ENCODE data around the gene HMGN4.

Gene HMGN4

GRCh38 chr6:26552205-26552604 lies 14.0 kb downstream of the HMGN4 start:
- DNase-seq (ENCODE audit: low spot score): no peak

GRCh38 chr6:26552640-26553188 lies 14.5 kb downstream of the HMGN4 start:
- no peak for DNase-seq (ENCODE audit: low spot score)

- DNase-seq (ENCODE audit: low spot score): peak; percentile 68
Observed at GRCh38 chr6:26553264-26553634, 15.1 kb downstream of the HMGN4 start.

GRCh38 chr6:26553635-26554446 lies 15.7 kb downstream of the HMGN4 start:
- peak; percentile 83 for DNase-seq (ENCODE audit: low spot score)

GRCh38 chr6:26554447-26554696 lies 16.2 kb downstream of the HMGN4 start:
- DNase-seq (ENCODE audit: low spot score): no peak

GRCh38 chr6:26554697-26555504 lies 16.7 kb downstream of the HMGN4 start:
- no peak for DNase-seq (ENCODE audit: low spot score)

GRCh38 chr6:26555505-26556262 lies 17.5 kb downstream of the HMGN4 start:
- DNase-seq (ENCODE audit: low spot score): no peak

GRCh38 chr6:26556263-26557070 lies 18.3 kb downstream of the HMGN4 start:
- peak; percentile 75 for DNase-seq (ENCODE audit: low spot score)

- no peak for DNase-seq (ENCODE audit: low spot score)
Observed at GRCh38 chr6:26561533-26562466, 23.6 kb downstream of the HMGN4 start.

GRCh38 chr6:26563488-26563887 lies 25.3 kb downstream of the HMGN4 start:
- DNase-seq (ENCODE audit: low spot score): no peak

GRCh38 chr6:26568601-26569432 lies 30.7 kb downstream of the HMGN4 start:
- DNase-seq (ENCODE audit: low spot score): peak; percentile 84

GRCh38 chr6:26569433-26569764 lies 31.2 kb downstream of the HMGN4 start:
- DNase-seq (ENCODE audit: low spot score): no peak

GRCh38 chr6:26570027-26570809 lies 32.1 kb downstream of the HMGN4 start:
- no peak for DNase-seq (ENCODE audit: low spot score)

- DNase-seq (ENCODE audit: low spot score): peak; percentile 77
Observed at GRCh38 chr6:26571592-26572296, 33.6 kb downstream of the HMGN4 start.

GRCh38 chr6:26575494-26575939 lies 37.4 kb downstream of the HMGN4 start:
- DNase-seq (ENCODE audit: low spot score): no peak

- DNase-seq (ENCODE audit: low spot score): no peak
Observed at GRCh38 chr6:26576407-26576843, 38.3 kb downstream of the HMGN4 start.

- DNase-seq (ENCODE audit: low spot score): no peak
Observed at GRCh38 chr6:26576929-26577719, 39.0 kb downstream of the HMGN4 start.
